GM12891 (cell line): Measurements from ENCODE around the gene KRT31.

Source experiments
- PAX5 ChIP-seq: IDR thresholded peaks from 2 replicates; pipeline ENCODE4 v1.6.1; 2011; ENCODE audit warnings: low read length, moderate library complexity, mild to moderate bottlenecking; ENCODE audit not compliant: insufficient read depth, severe bottlenecking
- POLR2A ChIP-seq: IDR thresholded peaks from 2 replicates; pipeline ENCODE4 v1.6.1; 2011; ENCODE audit warnings: low read depth, low read length, control low read depth
- POLR2AphosphoS5 ChIP-seq: IDR thresholded peaks from 2 replicates; pipeline ENCODE4 v1.6.1; 2011; ENCODE audit warnings: low read depth, low read length, control low read depth
- POU2F2 ChIP-seq: IDR thresholded peaks from 2 replicates; pipeline ENCODE4 v1.6.1; 2011; ENCODE audit warnings: low read depth, mild to moderate bottlenecking, control low read depth, low read length, moderate library complexity
- SPI1 ChIP-seq: IDR thresholded peaks from 2 replicates; pipeline ENCODE4 v1.6.1; 2011; ENCODE audit warnings: low read depth, low read length, control low read depth
- TAF1 ChIP-seq: IDR thresholded peaks from 2 replicates; pipeline ENCODE4 v1.6.1; 2011; ENCODE audit warnings: low read depth, low read length, control low read depth

DNA sequence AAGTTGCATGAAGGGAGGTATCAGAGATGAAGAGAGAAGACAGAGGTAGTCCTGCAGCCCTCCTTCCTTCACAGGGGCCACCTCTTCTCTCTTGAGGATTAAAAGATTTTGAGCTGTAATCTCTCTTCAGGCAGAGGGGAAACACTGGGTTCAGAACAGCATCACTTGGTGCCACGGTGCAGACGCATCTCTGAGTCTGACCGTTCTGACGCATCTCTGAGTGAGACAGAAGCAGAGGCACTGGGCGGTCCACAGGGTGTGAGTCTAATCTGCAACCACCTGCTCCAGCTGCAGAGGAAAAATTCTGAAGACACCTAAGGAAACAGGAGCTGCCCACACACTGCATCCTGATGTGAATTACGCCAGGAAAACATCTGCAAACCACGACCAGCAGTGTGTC lies 32.3 kb upstream of the KRT31 start:
- TF ChIP-seq POLR2A (no peak), POLR2AphosphoS5 (no peak), TAF1 (no peak), SPI1 (no peak), POU2F2 (no peak), PAX5 (no peak)
